ENCODE results near the gene HOXA11. TPM values are rescaled to one million over a fixed set of nuclear protein-coding genes. Genes with fewer than 3 reads are reported as not detected.
A peak's percentile ranks its signal among the peaks of the same experiment; 100 is the strongest.

HOXA11 gene
- total and polyA plus RNA-seq, 4 donors: not detected

DNA sequence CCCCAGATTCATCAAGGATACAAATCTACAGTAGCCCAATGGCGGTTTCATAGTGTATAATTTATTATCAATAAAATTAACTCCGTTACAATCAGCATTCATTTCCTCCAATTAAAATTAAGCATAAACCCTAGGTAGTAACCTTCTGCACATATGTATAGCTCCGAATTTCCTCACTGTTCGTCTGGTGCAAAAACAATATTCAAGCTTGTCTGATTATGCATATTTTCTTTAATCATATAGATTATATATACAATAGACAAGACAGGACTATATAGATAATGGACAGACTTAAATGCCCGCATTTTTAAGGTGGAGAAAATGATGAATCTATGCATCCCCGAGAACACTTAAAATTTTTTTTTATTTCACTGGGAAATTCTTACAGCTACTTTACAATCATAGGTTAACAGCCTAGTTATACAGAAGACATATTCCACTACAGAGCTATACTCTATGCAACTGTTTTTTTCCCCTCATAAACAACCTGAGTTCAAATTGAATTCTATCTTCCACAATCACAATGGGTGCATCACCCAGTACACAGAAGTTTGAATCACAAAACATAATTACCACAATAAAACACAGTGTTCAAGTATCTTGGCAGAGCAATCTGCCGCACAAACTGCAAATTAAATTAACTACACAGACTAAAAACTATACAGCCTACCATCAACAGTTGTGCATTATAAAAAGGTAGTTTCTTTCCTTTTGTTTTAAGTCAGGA lies 22.3 kb downstream of the HOXA11 start (continued):
- no peak for TF ChIP-seq REST (IDR thresholded peaks at IDR 0.05)
- no peak for TF ChIP-seq FOXA1 (IDR thresholded peaks at IDR 0.05)

- H3K9ac ChIP-seq (ENCODE audit: low read depth in 1 of 2, low read length in 2 of 2): no peak overlapping the region
- no peak for DNase-seq (ENCODE audit: low spot score)
- H3K4me1 ChIP-seq (ENCODE audit: control insufficient read depth in 4 of 4, insufficient read depth in 4 of 4, low read length in 3 of 4): peaks cover 8 to 27% (median 10%) of the 10 kb centered on the region in 4 donors
- peaks cover 0 to 10% (median 0%) of the 10 kb centered on the region in 4 donors for H3K9me3 ChIP-seq (ENCODE audit: control insufficient read depth in 4 of 4, low read length in 3 of 4)
- no peak overlapping the region for H3K27ac ChIP-seq (ENCODE audit: low read depth in 1 of 2, low read length in 2 of 2)
- no peak for TF ChIP-seq TAF1 (conservative IDR thresholded peaks at IDR 0.05)
- no peak for TF ChIP-seq HNF4A (conservative IDR thresholded peaks at IDR 0.05)
- no peak for TF ChIP-seq FOXA2 (IDR thresholded peaks at IDR 0.05)
- TF ChIP-seq FOXA1 (IDR thresholded peaks at IDR 0.05): no peak
- no peak for TF ChIP-seq SP1 (IDR thresholded peaks at IDR 0.05)
- TF ChIP-seq GABPA (IDR thresholded peaks at IDR 0.05 in 1 of 2, conservative IDR thresholded peaks at IDR 0.05 in 1 of 2): no peak
- no peak for TF ChIP-seq ATF3 (IDR thresholded peaks at IDR 0.05)
- TF ChIP-seq EGR1 (IDR thresholded peaks at IDR 0.05; ENCODE audit: low read depth in 2 of 2): no peak
- no peak for TF ChIP-seq NR2F2 (IDR thresholded peaks at IDR 0.05)
- TF ChIP-seq REST (IDR thresholded peaks at IDR 0.05): no peak
- TF ChIP-seq JUND (IDR thresholded peaks at IDR 0.05): no peak
- no peak for TF ChIP-seq RXRA (IDR thresholded peaks at IDR 0.05)
- TF ChIP-seq YY1 (IDR thresholded peaks at IDR 0.05): no peak
- peak overlapping the region in 1 of 3 donors; percentile 72 for H3K4me3 ChIP-seq (ENCODE audit: low read depth in 1 of 3, low read length in 3 of 3)
- 29% methylated on average over 30 of the region's 30 CpGs for WGBS
- H3K36me3 ChIP-seq (ENCODE audit: control insufficient read depth in 4 of 4, insufficient read depth in 3 of 4, low read depth in 1 of 4, low read length in 3 of 4): no peaks in the 10 kb centered on the region
- H3K27me3 ChIP-seq (ENCODE audit: control insufficient read depth in 4 of 4, insufficient read depth in 4 of 4, low read length in 3 of 4): peaks cover 9 to 50% (median 19%) of the 10 kb centered on the region in 4 donors
These were observed 23.1 kb downstream of the HOXA11 start for GRCh38 chr7:27161721-27162560.
